ENCODE data around the gene DCAF6.
"Not testable (repeated sequence)": the region's sequence is repeated elsewhere in the genome, so short reads cannot be mapped to it uniquely, and the experiment has no call there.

Gene DCAF6

GRCh38 chr1:167924102-167924501 lies 12.4 kb upstream of the DCAF6 start:
- no peak overlapping the region for H3K4me3 ChIP-seq (ENCODE audit: low read depth, low read length)
- TF ChIP-seq CTCF (IDR thresholded peaks at IDR 0.05; ENCODE audit: low read depth, low read length), result no peak

- no peak overlapping the region for H3K4me3 ChIP-seq (ENCODE audit: low read depth, low read length)
- no peak for TF ChIP-seq CTCF (IDR thresholded peaks at IDR 0.05; ENCODE audit: low read depth, low read length)
Measured at GRCh38 chr1:167924543-167925231, 11.8 kb upstream of the DCAF6 start.

GRCh38 chr1:167926486-167926997 lies 9.9 kb upstream of the DCAF6 start:
- H3K4me3 ChIP-seq (ENCODE audit: low read depth, low read length), result no peak overlapping the region
- no peak for TF ChIP-seq CTCF (IDR thresholded peaks at IDR 0.05; ENCODE audit: low read depth, low read length)

GRCh38 chr1:167927046-167927754 lies 9.3 kb upstream of the DCAF6 start:
- no peak for TF ChIP-seq CTCF (IDR thresholded peaks at IDR 0.05; ENCODE audit: low read depth, low read length)
- H3K4me3 ChIP-seq (ENCODE audit: low read depth, low read length), result no peak overlapping the region

- no peak for TF ChIP-seq CTCF (IDR thresholded peaks at IDR 0.05; ENCODE audit: low read depth, low read length)
- no peak overlapping the region for H3K4me3 ChIP-seq (ENCODE audit: low read depth, low read length)
Measured at GRCh38 chr1:167928457-167928852, 8.0 kb upstream of the DCAF6 start.

GRCh38 chr1:167928919-167929318 lies 7.6 kb upstream of the DCAF6 start:
- H3K4me3 ChIP-seq (ENCODE audit: low read depth, low read length), result not testable (repeated sequence)

GRCh38 chr1:167929725-167930124 lies 6.8 kb upstream of the DCAF6 start:
- no peak for TF ChIP-seq CTCF (IDR thresholded peaks at IDR 0.05; ENCODE audit: low read depth, low read length)
- no peak overlapping the region for H3K4me3 ChIP-seq (ENCODE audit: low read depth, low read length)

All from WI38 (cell line).